Measurements from ENCODE around the gene CXCL6.
A peak's percentile ranks its signal among the peaks of the same experiment; 100 is the strongest.

CXCL6 gene

GRCh38 chr4:73843369-73843768 lies 6.9 kb downstream of the CXCL6 start:
- DNase-seq: no peak

GRCh38 chr4:73844345-73844744 lies 7.9 kb downstream of the CXCL6 start:
- no peak for DNase-seq

DNA sequence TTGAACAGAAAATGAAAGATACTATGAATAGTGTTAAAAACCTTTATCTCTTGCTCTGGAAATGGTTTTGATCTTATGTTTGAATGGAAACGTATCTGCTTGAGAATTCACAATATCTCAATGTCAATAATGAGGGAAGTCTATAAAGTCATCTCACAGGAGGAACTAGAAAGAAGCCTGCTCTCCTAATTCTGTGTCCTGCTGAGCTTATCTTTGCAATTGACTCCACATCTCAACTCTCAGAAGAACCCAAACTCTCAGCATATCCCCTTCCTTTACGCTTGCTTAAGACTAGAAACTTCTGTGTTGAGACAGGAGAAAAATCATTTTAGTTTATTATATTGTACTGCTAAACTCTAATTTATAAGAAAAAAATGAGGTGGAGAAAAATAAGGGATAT lies 8.3 kb downstream of the CXCL6 start:
- DNase-seq: no peak

- DNase-seq: no peak
These were observed 11.2 kb downstream of the CXCL6 start for GRCh38 chr4:73847526-73848182.

GRCh38 chr4:73848183-73848777 lies 11.8 kb downstream of the CXCL6 start:
- DNase-seq: no peak

DNA sequence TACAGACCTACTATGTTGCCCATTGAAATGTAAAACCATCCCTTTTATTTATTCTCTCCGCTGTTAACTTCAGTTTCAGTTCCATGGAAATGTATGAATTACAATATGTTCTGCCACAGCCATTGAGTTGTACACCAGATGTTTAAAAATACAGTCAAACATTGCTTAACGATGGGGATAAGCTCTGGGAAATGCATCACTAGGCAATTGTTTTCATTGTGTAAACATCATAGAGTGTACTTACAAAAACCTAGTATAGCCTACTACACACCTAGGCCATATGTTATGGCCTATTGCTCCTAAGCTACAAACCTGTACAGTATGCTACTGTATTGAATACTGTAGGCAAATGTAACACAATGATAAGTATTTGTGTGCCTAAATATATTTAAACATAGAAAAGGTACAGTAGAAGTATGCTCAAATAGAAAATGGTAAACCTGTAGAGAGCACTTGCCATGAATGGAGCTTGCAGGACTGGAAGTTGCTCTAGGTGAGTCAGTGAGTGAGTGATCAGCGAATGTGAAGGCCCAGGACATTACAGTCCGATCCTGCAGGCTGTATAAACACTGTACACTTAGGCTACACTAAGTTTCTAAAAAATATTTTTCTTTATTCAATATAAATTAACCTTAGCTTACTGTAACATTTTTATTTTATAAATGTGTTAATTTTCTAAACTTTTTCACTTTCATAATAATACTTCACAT lies 13.9 kb downstream of the CXCL6 start:
- no peak for DNase-seq

DNA sequence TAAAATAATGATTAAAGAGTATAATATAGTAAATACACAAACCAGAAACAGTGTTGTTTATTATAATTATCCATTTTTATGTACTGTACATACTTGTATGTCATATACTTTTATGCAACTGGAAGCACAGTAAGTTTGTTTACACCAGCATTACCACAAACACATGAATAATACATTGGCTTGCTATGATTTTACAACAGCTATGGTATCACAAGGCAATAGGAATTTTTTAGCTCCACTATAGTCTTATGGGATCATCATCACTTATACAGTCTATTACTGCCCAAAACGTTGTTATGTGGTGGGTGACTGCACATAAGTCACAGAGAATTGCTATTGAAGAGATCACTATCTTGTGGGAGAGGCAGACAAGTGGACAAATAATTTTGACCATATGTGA lies 14.8 kb downstream of the CXCL6 start:
- DNase-seq: no peak

DNA sequence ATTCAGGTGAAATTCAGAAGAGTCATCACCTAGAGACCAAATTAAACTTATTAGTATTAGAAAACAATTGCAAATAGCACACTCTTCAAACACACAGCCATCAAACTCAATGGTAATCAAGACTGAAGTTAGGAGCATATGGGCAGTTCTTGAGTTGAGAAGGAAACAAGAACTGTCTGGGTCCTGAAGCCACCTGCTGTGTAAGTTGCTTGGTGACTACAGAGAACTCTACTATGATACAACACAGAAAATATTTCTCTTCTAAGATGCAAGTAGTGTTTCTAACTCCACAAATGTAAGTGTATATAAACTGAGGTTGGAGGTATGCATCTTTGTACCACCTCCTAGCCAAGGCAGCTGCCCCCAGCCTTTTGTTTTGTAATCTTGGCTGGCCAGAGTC lies 16.3 kb downstream of the CXCL6 start:
- no peak for DNase-seq

DNA sequence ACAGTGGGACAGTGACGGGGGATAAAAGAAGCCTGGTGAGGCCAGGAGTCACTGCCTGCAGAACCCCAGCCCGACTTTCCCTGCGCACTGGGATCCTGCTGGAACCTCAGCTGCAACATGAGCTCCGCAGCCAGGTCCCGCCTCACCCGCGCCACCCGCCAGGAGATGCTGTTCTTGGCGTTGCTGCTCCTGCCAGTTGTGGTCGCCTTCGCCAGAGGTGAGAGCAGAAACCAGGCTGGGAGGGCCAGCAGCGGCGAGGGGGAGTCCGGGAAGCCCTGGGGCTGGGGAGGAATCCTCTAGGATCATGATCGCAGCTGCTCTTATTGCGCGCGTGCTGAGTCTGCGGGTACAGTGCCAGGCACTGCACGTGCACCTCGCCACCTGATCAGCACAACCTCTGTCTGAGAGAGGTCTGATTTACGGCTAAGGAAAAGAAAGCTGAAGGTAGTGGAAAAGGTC lies 16.8 kb downstream of the CXCL6 start, which contains the start of gene PF4V1:
TSS of gene PF4V1 (plus strand) at position 51 of the 459 bp plus-strand sequence. CDS start at position 118, 67 bp downstream.
- no peak for DNase-seq

- DNase-seq: no peak
These were observed 17.4 kb downstream of the CXCL6 start for GRCh38 chr4:73853718-73854473.

DNA sequence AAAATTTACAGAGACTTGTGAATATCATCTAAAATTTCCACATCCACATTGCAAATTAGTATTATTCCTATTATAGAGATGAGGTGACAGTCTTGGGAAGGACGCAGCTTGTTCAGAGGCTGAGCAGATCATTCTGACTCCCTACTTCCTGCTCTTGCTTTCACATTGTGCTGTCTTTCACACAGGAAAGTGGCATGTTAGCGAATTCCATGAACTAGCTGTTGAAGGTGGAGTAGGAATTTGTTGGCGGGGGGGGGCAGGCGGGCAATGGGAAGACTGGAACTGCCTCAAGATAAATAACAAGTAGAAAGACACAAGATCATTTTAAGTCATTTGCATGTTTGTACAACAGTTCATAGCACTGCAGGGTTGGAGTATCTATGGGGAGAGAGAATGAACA lies 18.9 kb downstream of the CXCL6 start:
- no peak for DNase-seq

- no peak for DNase-seq
These were observed 20.0 kb downstream of the CXCL6 start for GRCh38 chr4:73856518-73856917.

DNA sequence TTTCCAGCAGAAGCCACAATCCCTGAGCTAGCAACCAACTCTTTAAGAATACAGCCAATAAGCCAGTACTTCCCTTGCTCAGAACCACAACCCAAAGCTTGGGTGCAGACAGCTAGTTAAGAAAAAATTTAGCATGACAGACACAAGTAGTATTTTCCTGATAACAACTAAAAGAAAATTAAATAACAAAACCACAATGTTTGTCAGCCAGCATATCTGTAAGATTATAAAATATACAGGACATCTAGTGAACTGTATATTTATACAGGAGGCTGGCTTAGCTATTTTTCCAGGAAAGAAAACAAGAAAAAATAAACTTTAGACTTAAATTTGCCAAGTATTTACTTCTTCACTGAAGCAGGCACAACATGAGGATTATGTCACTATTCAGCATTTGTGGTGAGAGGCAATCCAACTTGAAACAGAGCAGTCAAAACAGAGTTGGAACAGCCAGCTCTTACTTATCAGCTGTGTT lies 23.2 kb downstream of the CXCL6 start:
- no peak for DNase-seq

DNA sequence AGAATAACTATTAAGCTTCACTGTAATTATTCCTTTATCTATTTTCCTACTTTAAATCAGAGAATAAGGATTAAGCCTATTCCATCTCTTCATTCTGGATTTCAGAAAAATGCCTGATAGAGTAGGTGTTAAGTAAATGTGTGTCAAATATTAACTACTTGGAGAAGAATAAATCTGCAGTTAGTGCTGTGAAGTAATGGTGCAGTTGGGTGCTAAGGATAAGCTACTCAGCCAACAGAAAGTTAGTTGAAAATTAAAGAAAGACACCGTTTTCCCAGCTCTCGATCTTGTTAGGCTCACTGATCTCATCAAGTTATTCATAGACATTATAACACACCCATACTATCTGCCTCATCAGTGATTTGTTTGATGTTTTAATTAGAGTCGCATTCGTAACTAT lies 23.7 kb downstream of the CXCL6 start:
- DNase-seq: no peak

GRCh38 chr4:73860917-73861316 lies 24.4 kb downstream of the CXCL6 start:
- no peak for DNase-seq

- DNase-seq: no peak
These were observed 25.8 kb downstream of the CXCL6 start for GRCh38 chr4:73862322-73862721.

GRCh38 chr4:73864365-73864764 lies 27.9 kb downstream of the CXCL6 start:
- peak in 1 of 5 experiments; percentile 5 for DNase-seq

GRCh38 chr4:73864961-73865360 lies 28.5 kb downstream of the CXCL6 start:
- no peak for DNase-seq

DNA sequence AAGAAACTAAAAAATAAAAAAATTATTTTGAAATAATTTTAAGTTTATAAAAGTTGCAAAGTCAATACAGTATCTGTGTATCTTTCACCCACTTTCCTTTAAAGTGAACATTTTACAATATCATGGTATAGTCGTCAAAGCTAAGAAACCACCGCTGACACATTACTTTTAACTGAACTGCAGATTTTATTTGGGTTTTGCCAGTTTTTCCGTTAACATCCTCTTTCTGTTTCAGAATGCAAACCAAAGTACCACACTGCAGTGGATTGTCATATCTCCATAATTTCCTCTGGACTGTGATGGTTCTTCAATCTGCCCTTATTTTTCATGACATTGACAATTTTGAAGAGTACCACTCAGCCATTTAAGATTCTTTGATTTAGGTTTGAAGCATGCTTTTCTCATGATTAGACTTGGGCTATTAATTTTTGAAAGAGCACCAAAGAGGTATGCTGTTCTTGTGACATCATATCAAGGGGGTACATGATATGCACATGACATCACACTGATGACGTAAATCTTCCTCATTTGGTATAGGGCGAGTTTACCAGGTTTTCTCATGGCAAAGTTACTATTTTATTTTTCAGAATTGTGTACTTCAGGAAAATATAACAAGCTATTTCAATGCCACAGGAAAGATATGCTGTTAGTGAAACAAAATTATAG lies 29.1 kb downstream of the CXCL6 start:
- DNase-seq: no peak

- DNase-seq: no peak
These were observed 29.8 kb downstream of the CXCL6 start for GRCh38 chr4:73866246-73866645.

GRCh38 chr4:73867783-73868182 lies 31.3 kb downstream of the CXCL6 start:
- peak in 1 of 5 experiments; percentile 24 for DNase-seq
